Measurements from ENCODE around the gene ZHX3. TPM values are rescaled to one million over a fixed set of nuclear protein-coding genes. Genes with fewer than 3 reads are reported as not detected.
A peak's percentile ranks its signal among the peaks of the same experiment; 100 is the strongest.

The ZHX3 gene
- total and polyA plus RNA-seq, 2 of the 13 experiments (the other 11 are each of a cell fraction or from before 2014, with no cell fraction given) = 8.4 to 11.7 TPM

- TF ChIP-seq ZNF407 (CRISPR knock-in tag; IDR thresholded peaks at IDR 0.05; ENCODE audit: not compliant biosample characterization) (peak; percentile 68), KAT7 (CRISPR knock-in tag; IDR thresholded peaks at IDR 0.05; ENCODE audit: borderline replicate concordance) (peak; percentile 67; the same call in 1 of the 2 replicates), KDM3A (CRISPR knock-in tag; IDR thresholded peaks at IDR 0.05; ENCODE audit: low read depth) (0 out of 2 replicates have a peak, but pooled peaks have one; percentile 81), NR2F2 (IDR thresholded peaks at IDR 0.05; ENCODE audit: borderline replicate concordance, low read depth) (no peak), ZNF274 (CRISPR knock-in tag; IDR thresholded peaks at IDR 0.05) (peak; percentile 75), ZMAT3 (CRISPR knock-in tag; conservative IDR thresholded peaks at IDR 0.05) (0 out of 2 replicates have a peak, but pooled peaks have one; percentile 52), RFX3 (CRISPR knock-in tag; IDR thresholded peaks at IDR 0.05) (no peak), ZNF607 (CRISPR knock-in tag; IDR thresholded peaks at IDR 0.05; ENCODE audit: borderline replicate concordance) (peak; percentile 85), SRSF9 (IDR thresholded peaks at IDR 0.05; ENCODE audit: borderline replicate concordance, insufficient read depth, low read depth, low read length, poor library complexity, severe bottlenecking) (no peak), RAD21 (CRISPR knock-in tag; IDR thresholded peaks at IDR 0.05) (no peak; the same call in none of the 2 replicates), ZBTB34 (CRISPR knock-in tag; IDR thresholded peaks at IDR 0.05) (no peak), ZNF543 (CRISPR knock-in tag; IDR thresholded peaks at IDR 0.05) (no peak), ZBTB2 (CRISPR knock-in tag; IDR thresholded peaks at IDR 0.05; ENCODE audit: low read depth) (peak; percentile 73; the same call in 1 of the 2 replicates), DMTF1 (CRISPR knock-in tag; IDR thresholded peaks at IDR 0.05) (peak; percentile 98; the same call in 1 of the 2 replicates)
Observed at GRCh38 chr20:41137614-41138474, 179.7 kb downstream of the ZHX3 start (continued).
